H1 (cell line): ENCODE data around the gene TNS3.

Experiments
- GABPA ChIP-seq: IDR thresholded peaks from 2 replicates; pipeline ENCODE4 v1.6.1; 2011; ENCODE audit warnings: mild to moderate bottlenecking, low read length, moderate library complexity, borderline replicate concordance; ENCODE audit not compliant: insufficient read depth
- JUND ChIP-seq: IDR thresholded peaks from 2 replicates; pipeline ENCODE4 v1.6.1; 2011; ENCODE audit warnings: mild to moderate bottlenecking, improper control_type of control experiment, low read length
- KDM5A ChIP-seq: fragments of 200-600 bp; IDR thresholded peaks from 2 replicates; pipeline ENCODE4 v1.7.1; 2012; ENCODE audit warnings: mild to moderate bottlenecking, low read length, inconsistent platforms, mixed read lengths
- SP1 ChIP-seq: IDR thresholded peaks from 2 replicates; pipeline ENCODE4 v1.6.1; 2011; ENCODE audit warnings: low read depth, low read length

DNA sequence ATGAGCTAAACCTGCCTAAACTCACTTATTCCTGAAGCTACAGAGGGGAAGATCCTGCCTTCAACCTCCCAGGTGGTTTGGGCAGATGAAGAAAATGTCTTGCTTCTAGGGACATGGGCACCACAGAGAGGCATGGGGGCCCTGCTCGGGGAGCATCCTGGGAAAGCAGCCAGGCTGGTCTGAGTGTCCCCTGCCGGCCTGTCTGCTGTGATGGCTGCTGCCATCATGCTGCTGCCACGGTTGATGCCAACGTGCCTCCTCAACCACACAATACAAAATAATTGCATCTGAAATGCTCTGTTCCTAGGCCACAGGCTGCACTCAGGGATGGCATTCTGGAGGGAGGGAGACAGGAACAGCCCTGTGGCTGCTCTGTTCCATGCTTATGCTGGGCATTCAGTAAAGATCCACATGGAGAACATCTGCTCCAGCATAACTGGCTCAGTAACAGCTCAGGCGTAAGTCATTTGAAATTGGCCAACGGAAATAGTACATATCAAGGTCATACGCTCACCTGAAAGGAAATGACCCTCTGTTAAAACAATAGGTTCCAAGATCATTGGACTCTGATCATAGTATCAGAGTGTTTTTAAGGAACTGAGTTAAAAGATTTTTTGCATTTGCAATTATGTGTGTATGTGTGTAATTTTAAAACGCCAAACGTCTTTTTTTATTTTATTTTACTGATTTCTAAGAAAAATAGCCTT lies 299.0 kb downstream of the TNS3 start:
- TF ChIP-seq KDM5A (no peak), JUND (no peak), GABPA (no peak), SP1 (no peak)
